Measurements from ENCODE around the gene GORASP1. TPM values are rescaled to one million over a fixed set of nuclear protein-coding genes. Genes with fewer than 3 reads are reported as not detected.

The GORASP1 gene
- total and polyA plus RNA-seq, 2 of the 8 experiments (the other 6 are each of a cell fraction or from before 2014, with no cell fraction given) = 33.4 to 33.5 TPM

DNA sequence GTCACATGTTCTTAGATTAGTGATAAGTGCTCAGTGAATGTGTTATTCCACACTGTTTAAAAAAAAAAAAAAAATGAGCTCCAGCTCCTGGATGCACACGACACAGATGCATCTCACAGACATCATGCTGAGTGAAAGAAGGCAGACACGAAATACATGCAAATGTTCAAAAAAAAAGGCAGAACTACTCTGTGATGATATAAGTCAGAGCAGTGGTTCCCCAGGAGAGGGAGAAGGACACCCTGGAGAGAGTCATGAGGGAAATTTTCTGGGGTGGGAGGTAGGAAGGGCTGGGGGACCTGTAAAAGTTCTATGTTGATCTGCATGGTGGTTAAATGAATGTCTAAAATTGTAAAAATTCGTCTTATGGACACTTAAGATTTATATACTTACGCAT lies 41.6 kb upstream of the GORASP1 start:
- no peak overlapping the region for H4K91ac ChIP-seq (replicated peaks; ENCODE audit: insufficient read length, low read length)
- peaks cover 16% of the 10 kb centered on the region; the same call in 1 of the 2 replicates for H3K79me1 ChIP-seq (ENCODE audit: low read depth, low read length)
- ChIA-PET POLR2A (ENCODE audit: partially characterized antibody) (interaction anchor here (2.9 kb wide), 1 partner anchor 8 kb away, joined by 16 read pairs; no protein-coding TSS in a partner anchor), CTCF (ENCODE audit: partially characterized antibody) (interaction anchor here (0.6 to 2.2 kb wide), 4 partner anchors 8 to 40 kb away, joined by 3 to 8 read pairs (median 4); no protein-coding TSS in a partner anchor)
- TF ChIP-seq RFX5 (IDR thresholded peaks at IDR 0.05; ENCODE audit: borderline replicate concordance, low read depth, low read length) (no peak), SIX5 (IDR thresholded peaks at IDR 0.05; ENCODE audit: low read depth, low read length) (no peak), JUND (IDR thresholded peaks at IDR 0.05; ENCODE audit: low read length) (no peak), TEAD4 (IDR thresholded peaks at IDR 0.05; ENCODE audit: low read depth, low read length) (no peak), SIRT6 (IDR thresholded peaks at IDR 0.05; ENCODE audit: low read length) (no peak), SAP30 (IDR thresholded peaks at IDR 0.05; ENCODE audit: insufficient read depth, insufficient replicate concordance, low read length) (no peak), HDAC6 (IDR thresholded peaks at IDR 0.05; ENCODE audit: low read depth, low read length) (no peak), POU5F1 (IDR thresholded peaks at IDR 0.05; ENCODE audit: low read depth, low read length) (no peak)
- 80% methylated on average over 4 of the region's 4 CpGs; no CpG with 5 or more reads in 1 of the 2 experiments for WGBS, 2 experiments (ENCODE audit: extremely low coverage in 1 of 2, insufficient coverage in 1 of 2, insufficient read length in 1 of 2, insufficient replicate concordance in 2 of 2, low coverage in 1 of 2, low lambda C conversion rate in 2 of 2, missing lambda C conversion rate in 1 of 2)
- no peak overlapping the region for H2AK5ac ChIP-seq (ENCODE audit: low read depth, low read length)
- no peak overlapping the region for H3K4ac ChIP-seq (replicated peaks; ENCODE audit: insufficient read length, low read depth, low read length)
- no peak overlapping the region for H4K8ac ChIP-seq (ENCODE audit: extremely low read depth, insufficient read depth, low read length)
- H3K27ac ChIP-seq (ENCODE audit: low read depth, low read length) = no peak overlapping the region
- no peak overlapping the region for H2AFZ ChIP-seq (ENCODE audit: low read length)
- peaks cover 17 to 54% (median 36%) of the 10 kb centered on the region in 4 experiments for H3K4me1 ChIP-seq (replicated peaks in 1 of 4; ENCODE audit: control insufficient read depth in 3 of 4, insufficient read depth in 4 of 4, low read length in 3 of 4)
- no peak overlapping the region for H3K14ac ChIP-seq (ENCODE audit: insufficient read length)
- peak overlapping the region in 1 of 2 experiments; percentile 9; a peak in 2 of 4 replicates for H3K4me2 ChIP-seq (ENCODE audit: insufficient read depth in 1 of 2, low read depth in 2 of 2, low read length in 2 of 2)
- H2BK15ac ChIP-seq (ENCODE audit: low read length) = peak overlapping the region; percentile 61; the same call in 1 of the 2 replicates
- no peak overlapping the region for H2BK120ac ChIP-seq (replicated peaks; ENCODE audit: low read depth, low read length)
- H2BK5ac ChIP-seq (ENCODE audit: low read depth, low read length) = 0 out of 2 replicates have a peak overlapping the region, but pooled peaks have one; percentile 96
- H3K36me3 ChIP-seq (ENCODE audit: control insufficient read depth in 2 of 4, insufficient read depth in 4 of 4, low read length in 3 of 4) = peaks cover 3 to 22% (median 9%) of the 10 kb centered on the region in 4 experiments; a peak in 5 of 8 replicates
- H2BK20ac ChIP-seq (ENCODE audit: low read length) = no peak overlapping the region
- H2BK12ac ChIP-seq (ENCODE audit: low read depth, low read length) = no peak overlapping the region
- H3K27me3 ChIP-seq (replicated peaks in 1 of 4; ENCODE audit: control insufficient read depth in 3 of 4, extremely low read depth in 1 of 4, insufficient read depth in 3 of 4, low read length in 3 of 4) = no peaks in the 10 kb centered on the region
- FAIRE-seq (no peak), DNase-seq (ENCODE audit: low read depth in 1 of 2, low spot score in 2 of 2) (no peak)
- peaks cover 17% of the 10 kb centered on the region for H3K23me2 ChIP-seq (ENCODE audit: low read depth, low read length)
- no peak overlapping the region for H4K5ac ChIP-seq (ENCODE audit: insufficient read length, low read depth, low read length)
- no peak overlapping the region for H3K56ac ChIP-seq (replicated peaks; ENCODE audit: insufficient read length, low read depth, low read length)
- peaks cover 7 to 36% of the 10 kb centered on the region in 2 experiments for H4K20me1 ChIP-seq (replicated peaks in 1 of 2; ENCODE audit: control insufficient read depth in 1 of 2, insufficient read depth in 2 of 2, low read length in 2 of 2)
- peaks cover 14 to 44% of the 10 kb centered on the region in 2 experiments for H3K79me2 ChIP-seq (ENCODE audit: control insufficient read depth in 1 of 2, insufficient read depth in 2 of 2, low read length in 2 of 2)
- H3K23ac ChIP-seq (ENCODE audit: insufficient read length) = no peak overlapping the region
- H3K9me3 ChIP-seq (ENCODE audit: insufficient read depth in 2 of 2, low read depth in 1 of 2, low read length in 1 of 2) = no peaks in the 10 kb centered on the region
- peak overlapping the region; percentile 2; the same call in 1 of the 2 replicates for H3K18ac ChIP-seq (ENCODE audit: extremely low read depth, low read length)
- no peak overlapping the region for H3K4me3 ChIP-seq (ENCODE audit: extremely low read depth in 1 of 4, insufficient read depth in 2 of 4, low read depth in 3 of 4, low read length in 4 of 4)
- no peak overlapping the region for H3K9ac ChIP-seq (replicated peaks in 1 of 4; ENCODE audit: extremely low read depth in 1 of 4, low read depth in 3 of 4, low read length in 3 of 4)

Measured in H1 (cell line).